Measurements from ENCODE around the gene UBTF.

The UBTF gene

GRCh38 chr17:44219616-44220212 is at the start of gene UBTF:
Gene UBTF (minus strand): TSS chr17:44219675. CDS start chr17:44218229, 1,446 bp downstream.
- DNase-seq: peak; percentile 71

- no peak for DNase-seq
Measured at GRCh38 chr17:44268709-44269534, 49.4 kb upstream of the UBTF start.

GRCh38 chr17:44267818-44268490 is 48.5 kb upstream of the UBTF start, which contains the start of gene SLC4A1:
Gene SLC4A1 (minus strand): TSS chr17:44268135. CDS start chr17:44262866, 5,269 bp downstream.
- no peak for DNase-seq

- DNase-seq: no peak
Measured at GRCh38 chr17:44267165-44267455, 47.6 kb upstream of the UBTF start.

GRCh38 chr17:44266402-44267164 is 47.1 kb upstream of the UBTF start:
- DNase-seq: no peak

- no peak for DNase-seq
Measured at GRCh38 chr17:44263345-44263902, 43.9 kb upstream of the UBTF start.

- no peak for DNase-seq
Measured at GRCh38 chr17:44262654-44263225, 43.3 kb upstream of the UBTF start.

- DNase-seq: no peak
Measured at GRCh38 chr17:44260296-44260695, 40.8 kb upstream of the UBTF start.

GRCh38 chr17:44258811-44259351 is 39.4 kb upstream of the UBTF start:
- no peak for DNase-seq

GRCh38 chr17:44257815-44258760 is 38.6 kb upstream of the UBTF start:
- no peak for DNase-seq

GRCh38 chr17:44256671-44257070 is 37.2 kb upstream of the UBTF start:
- no peak for DNase-seq

- DNase-seq: no peak
Measured at GRCh38 chr17:44255915-44256314, 36.4 kb upstream of the UBTF start.

- DNase-seq: no peak
Measured at GRCh38 chr17:44254361-44255095, 35.1 kb upstream of the UBTF start.

GRCh38 chr17:44253006-44253405 is 33.5 kb upstream of the UBTF start:
- DNase-seq: no peak

- DNase-seq: no peak
Measured at GRCh38 chr17:44251062-44251461, 31.6 kb upstream of the UBTF start.

GRCh38 chr17:44249501-44250246 is 30.2 kb upstream of the UBTF start:
- no peak for DNase-seq

GRCh38 chr17:44247876-44248736 is 28.6 kb upstream of the UBTF start:
- no peak for DNase-seq

GRCh38 chr17:44247440-44247841 is 28.0 kb upstream of the UBTF start:
- no peak for DNase-seq
